T follicular helper cell (primary cell): Measurements from ENCODE around the gene LYRM1.
"Not testable (repeated sequence)": the region's sequence is repeated elsewhere in the genome, so short reads cannot be mapped to it uniquely, and the experiment has no call there.

Source experiments
- DNase-seq: peaks from one replicate; pipeline ENCODE4 v3.0.0-alpha.2; 2020; ENCODE audit warnings: low read depth

LYRM1 gene

GRCh38 chr16:20937736-20938135 lies 37.2 kb downstream of the LYRM1 start:
- DNase-seq: no peak

GRCh38 chr16:20938426-20938825 lies 37.9 kb downstream of the LYRM1 start:
- no peak for DNase-seq

- DNase-seq: no peak
Measured at GRCh38 chr16:20939611-20940010, 39.0 kb downstream of the LYRM1 start.

GRCh38 chr16:20940871-20941635 lies 40.5 kb downstream of the LYRM1 start:
- DNase-seq: no peak

- no peak for DNase-seq
Measured at GRCh38 chr16:20941636-20941926, 41.0 kb downstream of the LYRM1 start.

GRCh38 chr16:20942256-20942655 lies 41.7 kb downstream of the LYRM1 start:
- DNase-seq: no peak

GRCh38 chr16:20944861-20945574 lies 44.4 kb downstream of the LYRM1 start:
- DNase-seq: no peak

GRCh38 chr16:20945575-20945875 lies 45.0 kb downstream of the LYRM1 start:
- DNase-seq: not testable (repeated sequence)

GRCh38 chr16:20946015-20946629 lies 45.6 kb downstream of the LYRM1 start:
- DNase-seq: no peak

- DNase-seq: no peak
Measured at GRCh38 chr16:20948444-20948843, 47.9 kb downstream of the LYRM1 start.

- no peak for DNase-seq
Measured at GRCh38 chr16:20949660-20950059, 49.1 kb downstream of the LYRM1 start.

- no peak for DNase-seq
Measured at GRCh38 chr16:20950294-20950693, 49.7 kb downstream of the LYRM1 start.

- DNase-seq: no peak
Measured at GRCh38 chr16:20952139-20952920, 51.8 kb downstream of the LYRM1 start.

GRCh38 chr16:20954574-20954973 lies 54.0 kb downstream of the LYRM1 start:
- no peak for DNase-seq

GRCh38 chr16:20956319-20956718 lies 55.7 kb downstream of the LYRM1 start:
- DNase-seq: no peak

GRCh38 chr16:20957153-20957552 lies 56.6 kb downstream of the LYRM1 start:
- no peak for DNase-seq

- DNase-seq: no peak
Measured at GRCh38 chr16:20960899-20961298, 60.3 kb downstream of the LYRM1 start.

GRCh38 chr16:20968765-20969164 lies 68.2 kb downstream of the LYRM1 start:
- no peak for DNase-seq

GRCh38 chr16:20969386-20969785 lies 68.8 kb downstream of the LYRM1 start:
- DNase-seq: no peak

- no peak for DNase-seq
Measured at GRCh38 chr16:20971401-20971800, 70.8 kb downstream of the LYRM1 start.

GRCh38 chr16:20973201-20973600 lies 72.6 kb downstream of the LYRM1 start:
- not testable (repeated sequence) for DNase-seq
